Activated CD8-positive, alpha-beta memory T cell treated with anti-CD3 and anti-CD28 coated beads for 1 hour (primary cell): ENCODE results near the gene ANGPTL8.

Source experiments
- DNase-seq, 2 donors: peaks; one replicate each; pipeline ENCODE4 v3.0.0-alpha.2; 2020; ENCODE audit warnings: low read depth in 1 of 2; ENCODE audit errors: extremely low read depth in 1 of 2

Gene ANGPTL8

GRCh38 chr19:11288349-11288748, 48.9 kb downstream of the ANGPTL8 start:
- no peak for DNase-seq

GRCh38 chr19:11290256-11290655, 50.8 kb downstream of the ANGPTL8 start:
- DNase-seq: no peak

- no peak for DNase-seq
These were observed 52.0 kb downstream of the ANGPTL8 start for GRCh38 chr19:11291415-11291814.
